HepG2 (cell line): ENCODE measurements around the gene MED19. TPM values are rescaled to one million over a fixed set of nuclear protein-coding genes. Genes with fewer than 3 reads are reported as not detected.

Experiments used
- ARID4A ChIP-seq: sonication (generic); formaldehyde crosslinking; IDR thresholded peaks from 2 replicates; pipeline ENCODE4 v1.5.0; 2020; ENCODE audit warnings: mild to moderate bottlenecking, missing genetic modification reagents, borderline replicate concordance
- ATF3 ChIP-seq: sonication (generic); formaldehyde crosslinking; IDR thresholded peaks from 2 replicates; pipeline ENCODE4 v1.4.0; 2020; ENCODE audit warnings: missing genetic modification reagents
- HDAC1 ChIP-seq: sonication (generic); formaldehyde crosslinking; IDR thresholded peaks from 2 replicates; pipeline ENCODE4 v1.5.1; 2020; ENCODE audit warnings: mild to moderate bottlenecking, missing genetic modification reagents
- IRF2 ChIP-seq: IDR thresholded peaks from 2 replicates; pipeline ENCODE4 v1.6.1; 2018; ENCODE audit warnings: missing genetic modification reagents, missing compliant biosample characterization
- MYNN ChIP-seq: sonication (generic); formaldehyde crosslinking; IDR thresholded peaks from 2 replicates; pipeline ENCODE4 v1.4.0; 2020; ENCODE audit warnings: mild to moderate bottlenecking, low read depth, missing genetic modification reagents
- NCOA2 ChIP-seq: sonication (generic); formaldehyde crosslinking; IDR thresholded peaks from 2 replicates; pipeline ENCODE4 v1.8.0; 2022; ENCODE audit warnings: inconsistent platforms
- PITX1 ChIP-seq: sonication (generic); formaldehyde crosslinking; IDR thresholded peaks from 2 replicates; pipeline ENCODE4 v1.5.1; 2020; ENCODE audit warnings: mild to moderate bottlenecking, missing genetic modification reagents
- POGZ ChIP-seq: sonication (generic); formaldehyde crosslinking; IDR thresholded peaks from 2 replicates; pipeline ENCODE4 v1.4.0; 2020; ENCODE audit warnings: mild to moderate bottlenecking, missing genetic modification reagents
- POLR2A ChIP-seq, 2 experiments: IDR thresholded peaks; 2 replicates each; pipeline ENCODE4 v1.6.1; 2011; ENCODE audit warnings: low read depth in 2 of 2, low read length in 2 of 2, mild to moderate bottlenecking in 1 of 2, moderate library complexity in 1 of 2; ENCODE audit not compliant: insufficient read depth in 1 of 2
- RBFOX2 ChIP-seq: fragments of 200-400 bp; formaldehyde crosslinking; IDR thresholded peaks from 2 replicates; pipeline ENCODE4 v1.6.1; 2017; ENCODE audit warnings: low read depth, mild to moderate bottlenecking, low read length
- SPEN ChIP-seq: sonication (generic); formaldehyde crosslinking; IDR thresholded peaks from 2 replicates; pipeline ENCODE4 v1.5.1; 2020; ENCODE audit warnings: low read depth, mild to moderate bottlenecking, missing genetic modification reagents
- ZMAT5 ChIP-seq: sonication (generic); formaldehyde crosslinking; IDR thresholded peaks from 2 replicates; pipeline ENCODE4 v1.5.0; 2020; ENCODE audit warnings: mild to moderate bottlenecking, low read depth, missing genetic modification reagents, borderline replicate concordance
- ZNF280B ChIP-seq: sonication (generic); formaldehyde crosslinking; IDR thresholded peaks from 2 replicates; pipeline ENCODE4 v1.5.0; 2020; ENCODE audit warnings: missing genetic modification reagents, mild to moderate bottlenecking, borderline replicate concordance
- ZNF335 ChIP-seq: sonication (generic); formaldehyde crosslinking; IDR thresholded peaks from 2 replicates; pipeline ENCODE4 v1.4.0; 2020; ENCODE audit warnings: missing genetic modification reagents
- ZNF710 ChIP-seq: sonication (generic); formaldehyde crosslinking; IDR thresholded peaks from 2 replicates; pipeline ENCODE4 v1.5.0; 2020; ENCODE audit warnings: mild to moderate bottlenecking, missing genetic modification reagents, borderline replicate concordance
- ZNF883 ChIP-seq: sonication (generic); formaldehyde crosslinking; IDR thresholded peaks from 2 replicates; pipeline ENCODE4 v1.5.1; 2020; ENCODE audit warnings: mild to moderate bottlenecking, missing genetic modification reagents; ENCODE audit errors: not compliant biosample characterization
- ZSCAN31 ChIP-seq: sonication (generic); formaldehyde crosslinking; IDR thresholded peaks from 2 replicates; pipeline ENCODE4 v1.5.0; 2020; ENCODE audit warnings: low read depth, mild to moderate bottlenecking, missing genetic modification reagents
- ZSCAN5A ChIP-seq: sonication (generic); formaldehyde crosslinking; IDR thresholded peaks from 2 replicates; pipeline ENCODE4 v1.8.0; 2022; ENCODE audit warnings: mild to moderate bottlenecking, missing genetic modification reagents, borderline replicate concordance
- polyA plus RNA-seq, 8 experiments: library from polyadenylated mRNA; depleted of rRNA in 3 of 8; stranded (reverse) in 7 of 8; unstranded in 1 of 8; fragments of >200 nt; fragmentation: Illumina TruSeq in 4 of 8; extraction: Trizol in 4 of 8; gene quantifications; 2 replicates each; pipeline versions ENCODE4 v1.2.1 to v1.2.3, GENCODE V29; 2011 to 2016; ENCODE audit warnings: low read depth in 4 of 8, missing spikeins in 1 of 8, mixed read lengths in 1 of 8; ENCODE audit not compliant: insufficient read depth in 1 of 8
- total RNA-seq, 5 experiments: library from RNA; depleted of rRNA; stranded (reverse); fragments of >200 nt; fragmentation: Illumina TruSeq; extraction: Trizol; gene quantifications; 2 replicates each; pipeline ENCODE4 v1.2.3, GENCODE V29; 2016; ENCODE audit warnings: low read depth in 1 of 5

The MED19 gene
- total and polyA plus RNA-seq, 2 of the 13 experiments (the other 11 are each of a cell fraction or from before 2014, with no cell fraction given): 12.9 to 13.8 TPM

- TF ChIP-seq ZMAT5 (no peak), ARID4A (CRISPR knock-in tag) (peak; percentile 95), SPEN (CRISPR knock-in tag) (peak; percentile 79), ATF3 (CRISPR knock-in tag) (no peak), NCOA2 (CRISPR knock-in tag) (0 out of 2 replicates have a peak, but pooled peaks have one; percentile 36), ZSCAN31 (peak; percentile 84; the same call in 1 of the 2 replicates), POLR2A (IDR thresholded peaks at IDR 0.05; ENCODE audit: insufficient read depth in 1 of 2, low read depth in 2 of 2, low read length in 2 of 2) (peak; percentile 49 to 76), RBFOX2 (peak; percentile 92), POGZ (CRISPR knock-in tag) (peak; percentile 86), ZSCAN5A (CRISPR knock-in tag) (0 out of 2 replicates have a peak, but pooled peaks have one; percentile 19), HDAC1 (peak; percentile 88), ZNF710 (CRISPR knock-in tag) (peak; percentile 27; the same call in 1 of the 2 replicates), PITX1 (CRISPR knock-in tag) (no peak), ZNF280B (CRISPR knock-in tag) (0 out of 2 replicates have a peak, but pooled peaks have one; percentile 20), MYNN (CRISPR knock-in tag) (no peak), ZNF335 (CRISPR knock-in tag) (no peak), ZNF883 (peak; percentile 36), IRF2 (CRISPR knock-in tag) (peak; percentile 84)
These were observed 29.4 kb upstream of the MED19 start, which contains the start of gene SELENOH (continued) for GRCh38 chr11:57741132-57742086.
